NOMO-1 treated with dmso at 0.1 percent for 144 hours (cell line): ENCODE data around the gene PHAF1.

ENCODE experiments used
- DNase-seq: peaks from one replicate; lab custom pipeline; 2025; ENCODE audit not compliant: unreplicated experiment; lab: John Stamatoyannopoulos, UW

PHAF1 gene

GRCh38 chr16:67162506-67163163 is 52.9 kb downstream of the PHAF1 start:
- DNase-seq, result no peak

- no peak for DNase-seq
Measured at GRCh38 chr16:67163164-67163998, 53.6 kb downstream of the PHAF1 start.

- no peak for DNase-seq
Measured at GRCh38 chr16:67163999-67164558, 54.3 kb downstream of the PHAF1 start.

GRCh38 chr16:67164599-67165061 is 54.9 kb downstream of the PHAF1 start, which contains the start of gene HSF4:
Gene HSF4, plus strand, starts transcription at chr16:67164745. Its CDS starts 67 bp downstream, at chr16:67164812.
- no peak for DNase-seq

GRCh38 chr16:67165121-67166078 is 55.7 kb downstream of the PHAF1 start:
- no peak for DNase-seq

GRCh38 chr16:67166110-67166547 is 56.4 kb downstream of the PHAF1 start:
- DNase-seq, result no peak

GRCh38 chr16:67166598-67167168 is 56.9 kb downstream of the PHAF1 start:
- DNase-seq, result no peak

- no peak for DNase-seq
Measured at GRCh38 chr16:67167588-67167987, 57.8 kb downstream of the PHAF1 start.

- DNase-seq, result no peak
Measured at GRCh38 chr16:67169011-67169451, 59.3 kb downstream of the PHAF1 start.

- no peak for DNase-seq
Measured at GRCh38 chr16:67169642-67170167, 60.0 kb downstream of the PHAF1 start.

GRCh38 chr16:67170168-67170948 is 60.6 kb downstream of the PHAF1 start, which contains the start of gene NOL3:
Gene NOL3, plus strand, starts transcription at chr16:67170538.
- no peak for DNase-seq

- DNase-seq, result no peak
Measured at GRCh38 chr16:67170949-67171649, 61.4 kb downstream of the PHAF1 start.

- DNase-seq, result no peak
Measured at GRCh38 chr16:67173323-67173722, 63.6 kb downstream of the PHAF1 start.

GRCh38 chr16:67173808-67174705 is 64.3 kb downstream of the PHAF1 start:
- peak; percentile 50 for DNase-seq

GRCh38 chr16:67174706-67175231 is 65.0 kb downstream of the PHAF1 start:
- DNase-seq, result no peak

- no peak for DNase-seq
Measured at GRCh38 chr16:67176662-67177061, 66.9 kb downstream of the PHAF1 start.
